ENCODE measurements around the gene STC2. TPM values are rescaled to one million over a fixed set of nuclear protein-coding genes. Genes with fewer than 3 reads are reported as not detected.
"Not testable (repeated sequence)": the region's sequence is repeated elsewhere in the genome, so short reads cannot be mapped to it uniquely, and the experiment has no call there.

Gene STC2
- polyA plus RNA-seq, 2 of the 4 experiments (the other 2 are of a cell fraction) = 45.2 to 46.1 TPM

- TF ChIP-seq REST (IDR thresholded peaks at IDR 0.05) (no peak), HMGXB4 (CRISPR knock-in tag; IDR thresholded peaks at IDR 0.05; ENCODE audit: borderline replicate concordance) (no peak), EHMT2 (IDR thresholded peaks at IDR 0.05; ENCODE audit: low read depth) (no peak), SMC3 (IDR thresholded peaks at IDR 0.05) (no peak)
Observed at GRCh38 chr5:173288632-173289031, 39.6 kb downstream of the STC2 start (continued).

GRCh38 chr5:173287086-173287485, 41.1 kb downstream of the STC2 start:
- POLR2A ChIA-PET = no interaction called here
- TF ChIP-seq HOXB5 (CRISPR knock-in tag; IDR thresholded peaks at IDR 0.05) (no peak), HDAC2 (IDR thresholded peaks at IDR 0.05) (no peak), EP300 (IDR thresholded peaks at IDR 0.05) (no peak), EHF (CRISPR knock-in tag; IDR thresholded peaks at IDR 0.05) (no peak), NPAS2 (CRISPR knock-in tag; IDR thresholded peaks at IDR 0.05; ENCODE audit: borderline replicate concordance) (no peak), GATA3 (IDR thresholded peaks at IDR 0.05; ENCODE audit: borderline replicate concordance) (no peak), JUN (IDR thresholded peaks at IDR 0.05) (no peak), REST (IDR thresholded peaks at IDR 0.05) (no peak), BHLHE40 (IDR thresholded peaks at IDR 0.05; ENCODE audit: low read depth, low read length) (no peak), HOXA7 (CRISPR knock-in tag; IDR thresholded peaks at IDR 0.05) (no peak), RAD21 (conservative IDR thresholded peaks at IDR 0.05 in 1 of 2, IDR thresholded peaks at IDR 0.05 in 1 of 2) (no peak), CBX2 (IDR thresholded peaks at IDR 0.05; ENCODE audit: borderline replicate concordance, low read depth) (no peak), ZC3H11A (IDR thresholded peaks at IDR 0.05) (no peak), FOSL2 (IDR thresholded peaks at IDR 0.05) (no peak), FOSL2 (CRISPR knock-in tag; IDR thresholded peaks at IDR 0.05) (no peak)
- Histone ChIP-seq H3K4me3 (no peak overlapping the region), H3K27ac (no peak overlapping the region), H3K9me3 (no peaks in the 10 kb centered on the region; the same call in 2 of the 3 replicates), H3K4me2 (no peak overlapping the region), H3K4me1 (peaks cover 4% of the 10 kb centered on the region; the same call in 1 of the 3 replicates)
- DNase-seq (ENCODE audit: low read depth in 1 of 2, low spot score in 1 of 2) (no peak), FAIRE-seq (no peak), ATAC-seq (no peak)
- 39% methylated on average over 6 of the region's 7 CpGs for WGBS (ENCODE audit: missing lambda C conversion rate)
- CTCF ChIA-PET = interaction anchor here (1.8 to 2.0 kb wide), 2 partner anchors 329 to 580 kb away, joined by 5 to 9 read pairs; no protein-coding TSS in a partner anchor

- FAIRE-seq; H3K27ac ChIP-seq; DNase-seq (ENCODE audit: low read depth in 1 of 2, low spot score in 1 of 2); POLR2A ChIA-PET; H3K4me1 ChIP-seq; ATAC-seq; H3K9me3 ChIP-seq: not testable (repeated sequence)
- Histone ChIP-seq H3K4me3 (peak overlapping the region; percentile 34; the same call in 1 of the 3 replicates), H3K4me2 (peak overlapping the region; percentile 85)
- WGBS (ENCODE audit: missing lambda C conversion rate) = 89% methylated on average over 4 of the region's 4 CpGs
- CTCF ChIA-PET = interaction anchor here (0.7 to 3.0 kb wide), 23 partner anchors 9 to 1028 kb away, joined by 3 to 20 read pairs (median 4); partner anchors contain the start of gene NKX2-5
Observed at GRCh38 chr5:173284343-173284958, 43.8 kb downstream of the STC2 start.

Measured in A549 (cell line).